GM18526 (cell line): ENCODE measurements around the gene SLC6A4.

ENCODE experiments used
- POLR2A ChIP-seq: IDR thresholded peaks from 3 replicates; pipeline ENCODE4 v1.6.1; 2011; ENCODE audit not compliant: insufficient read length; ENCODE audit errors: extremely low read depth

Gene SLC6A4

DNA sequence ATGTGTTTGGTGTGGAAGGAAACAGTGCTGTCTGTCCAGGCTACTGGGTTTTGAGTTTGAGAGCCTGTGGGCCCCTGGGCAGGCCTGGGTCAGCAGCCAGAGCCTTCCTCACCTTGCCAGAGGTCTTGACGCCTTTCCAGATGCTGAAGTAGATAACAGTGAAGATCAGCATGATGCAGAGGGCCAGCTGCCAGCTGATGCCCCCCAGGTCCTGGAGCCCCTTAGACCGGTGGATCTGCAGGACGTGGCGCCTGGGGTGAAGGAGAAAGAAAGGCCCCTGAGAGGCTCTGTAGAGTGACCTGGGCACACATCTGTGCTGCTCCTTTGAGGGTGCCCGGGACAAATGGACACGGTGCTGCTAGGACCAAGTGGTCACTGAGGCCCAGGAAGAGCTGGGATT lies 18.4 kb downstream of the SLC6A4 start:
- TF ChIP-seq POLR2A: no peak

- TF ChIP-seq POLR2A: peak; percentile 18
Measured at GRCh38 chr17:30212750-30213149, 22.7 kb downstream of the SLC6A4 start.

DNA sequence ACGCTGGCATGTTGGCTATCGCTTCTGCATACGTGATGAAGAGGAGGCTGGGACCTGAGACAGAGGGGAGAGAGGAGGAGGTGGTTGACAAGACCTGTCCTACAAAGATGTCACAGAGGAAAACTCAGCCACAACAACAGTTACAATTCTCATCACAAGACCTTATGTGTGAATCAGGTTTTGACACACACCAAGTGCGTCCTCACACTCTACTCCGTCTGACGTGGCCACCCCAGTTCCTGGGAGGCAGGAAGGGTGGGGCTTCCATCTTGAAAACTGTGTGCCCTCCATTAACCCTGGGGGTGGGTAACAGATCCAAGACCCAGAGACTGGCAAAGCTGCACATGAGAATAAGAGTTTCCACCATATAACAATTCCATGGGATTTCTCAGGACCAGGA lies 24.1 kb downstream of the SLC6A4 start:
- TF ChIP-seq POLR2A: no peak

GRCh38 chr17:30210901-30211300 lies 24.6 kb downstream of the SLC6A4 start:
- no peak for TF ChIP-seq POLR2A

DNA sequence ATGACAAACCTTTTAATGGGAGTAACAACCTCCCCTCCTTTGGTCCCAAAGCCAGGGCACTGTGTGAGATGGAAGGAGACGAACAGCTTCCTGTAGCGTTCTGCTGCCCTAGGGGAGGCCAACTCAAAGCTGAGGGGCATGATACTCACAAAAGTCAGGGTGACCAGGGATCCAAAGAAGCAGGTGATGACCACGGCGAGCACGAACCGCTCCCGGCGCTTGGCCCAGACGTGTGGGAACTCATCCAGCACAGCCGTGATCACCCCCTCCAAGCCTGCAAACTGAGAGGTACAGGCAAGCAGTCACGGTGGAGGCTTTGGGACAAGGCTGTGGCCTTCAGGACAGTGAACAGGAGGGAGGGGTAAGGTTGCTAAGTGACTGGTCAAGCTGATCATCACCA lies 25.1 kb downstream of the SLC6A4 start:
- no peak for TF ChIP-seq POLR2A

DNA sequence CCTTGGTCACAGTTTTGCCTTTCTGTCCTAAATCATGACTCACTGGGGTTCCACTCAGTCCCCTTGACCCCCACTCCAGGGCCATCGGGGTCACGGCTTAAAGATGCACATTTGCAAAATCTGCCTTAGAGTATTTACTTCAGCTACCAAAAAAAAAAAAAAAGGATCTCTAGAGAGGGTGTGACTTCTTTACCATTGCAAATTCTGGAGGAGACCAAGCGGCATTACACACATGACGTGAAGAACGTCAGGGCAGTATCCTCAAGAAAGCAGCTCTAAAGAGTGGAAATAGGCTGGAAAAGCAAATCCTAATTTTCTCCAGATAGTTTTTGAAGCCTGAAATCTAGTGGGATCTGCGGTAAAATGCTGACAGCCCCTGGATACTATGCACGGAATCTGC lies 25.6 kb downstream of the SLC6A4 start:
- TF ChIP-seq POLR2A: no peak

- no peak for TF ChIP-seq POLR2A
Measured at GRCh38 chr17:30208214-30208613, 27.3 kb downstream of the SLC6A4 start.

DNA sequence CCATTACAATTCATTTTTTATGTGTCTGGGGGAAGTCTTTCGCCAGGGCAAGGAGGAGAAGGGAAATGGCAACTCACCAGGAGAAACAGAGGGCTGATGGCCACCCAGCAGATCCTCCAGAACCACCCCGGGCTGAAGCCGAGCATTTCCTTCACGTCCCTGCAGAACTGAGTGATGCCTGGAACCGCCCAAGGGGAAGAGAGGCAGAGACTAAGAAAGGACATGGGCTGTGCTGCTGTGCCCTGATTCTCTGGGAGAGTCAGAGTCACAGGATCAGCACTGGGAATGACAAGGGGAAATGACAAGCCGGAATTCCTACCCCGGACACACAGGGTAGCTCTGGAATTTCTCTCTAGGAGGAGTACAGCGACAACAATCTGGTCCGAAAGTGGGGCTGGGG lies 27.8 kb downstream of the SLC6A4 start:
- no peak for TF ChIP-seq POLR2A

GRCh38 chr17:30203471-30203981 lies 32.0 kb downstream of the SLC6A4 start:
- TF ChIP-seq POLR2A: no peak

DNA sequence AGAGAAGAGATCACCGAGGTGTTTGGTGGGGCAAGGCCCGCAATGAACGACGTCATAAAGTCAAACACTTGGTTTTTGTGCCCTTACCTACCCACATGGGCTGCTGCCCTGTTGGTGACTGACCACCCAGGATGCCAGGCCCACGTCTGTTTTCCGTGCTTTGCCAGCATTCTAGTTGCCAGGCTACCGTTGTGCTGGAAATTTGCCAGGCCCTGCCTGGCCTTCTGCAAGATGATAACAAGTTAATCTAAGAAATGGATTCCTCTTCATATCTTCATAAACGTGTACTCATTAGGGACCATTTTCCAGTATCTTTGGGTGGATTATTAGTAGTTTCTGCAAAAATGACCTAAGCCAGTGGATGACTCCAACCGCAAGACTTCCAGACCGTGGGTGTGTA lies 35.4 kb downstream of the SLC6A4 start:
- no peak for TF ChIP-seq POLR2A

GRCh38 chr17:30199600-30199999 lies 35.9 kb downstream of the SLC6A4 start:
- no peak for TF ChIP-seq POLR2A

DNA sequence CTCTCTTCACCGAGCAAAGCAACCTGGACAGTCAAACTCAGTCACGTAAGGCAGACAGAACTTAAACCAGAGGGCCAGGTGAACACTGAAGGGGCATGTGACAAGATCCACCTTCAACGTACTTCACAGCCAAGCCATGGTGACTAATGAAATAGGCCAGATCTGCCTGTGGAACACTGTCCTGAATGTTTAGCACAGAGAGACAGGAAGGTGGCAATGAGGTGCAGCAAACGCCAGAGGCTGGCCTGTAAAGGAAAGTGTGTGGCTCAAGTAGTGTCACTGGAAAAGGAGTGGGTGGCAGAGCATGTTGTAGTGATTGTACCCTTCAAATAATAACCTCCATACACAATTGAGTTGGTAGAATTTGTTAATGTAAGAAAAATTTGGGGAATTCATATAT lies 38.1 kb downstream of the SLC6A4 start:
- no peak for TF ChIP-seq POLR2A

DNA sequence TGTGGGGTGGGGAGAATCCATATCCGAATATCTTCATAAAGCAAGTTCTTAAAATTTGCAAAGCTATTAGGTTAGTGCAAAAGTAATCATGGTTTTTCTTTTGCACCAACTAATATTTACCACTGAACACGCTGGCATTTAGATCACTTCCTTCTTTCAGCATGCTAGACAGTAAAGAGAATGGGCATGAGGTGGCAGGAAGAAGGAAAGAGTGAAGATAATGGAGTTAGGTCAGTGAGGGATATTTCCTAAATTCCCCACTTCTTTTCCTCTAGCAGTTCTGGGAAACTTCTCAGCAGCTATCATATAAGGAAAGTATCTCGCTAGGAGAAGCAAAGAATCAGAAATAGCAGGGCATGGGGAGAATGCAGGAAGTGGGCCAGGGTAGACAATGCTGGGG lies 39.0 kb downstream of the SLC6A4 start:
- TF ChIP-seq POLR2A: no peak

- TF ChIP-seq POLR2A: no peak
Measured at GRCh38 chr17:30191072-30191471, 44.4 kb downstream of the SLC6A4 start.

DNA sequence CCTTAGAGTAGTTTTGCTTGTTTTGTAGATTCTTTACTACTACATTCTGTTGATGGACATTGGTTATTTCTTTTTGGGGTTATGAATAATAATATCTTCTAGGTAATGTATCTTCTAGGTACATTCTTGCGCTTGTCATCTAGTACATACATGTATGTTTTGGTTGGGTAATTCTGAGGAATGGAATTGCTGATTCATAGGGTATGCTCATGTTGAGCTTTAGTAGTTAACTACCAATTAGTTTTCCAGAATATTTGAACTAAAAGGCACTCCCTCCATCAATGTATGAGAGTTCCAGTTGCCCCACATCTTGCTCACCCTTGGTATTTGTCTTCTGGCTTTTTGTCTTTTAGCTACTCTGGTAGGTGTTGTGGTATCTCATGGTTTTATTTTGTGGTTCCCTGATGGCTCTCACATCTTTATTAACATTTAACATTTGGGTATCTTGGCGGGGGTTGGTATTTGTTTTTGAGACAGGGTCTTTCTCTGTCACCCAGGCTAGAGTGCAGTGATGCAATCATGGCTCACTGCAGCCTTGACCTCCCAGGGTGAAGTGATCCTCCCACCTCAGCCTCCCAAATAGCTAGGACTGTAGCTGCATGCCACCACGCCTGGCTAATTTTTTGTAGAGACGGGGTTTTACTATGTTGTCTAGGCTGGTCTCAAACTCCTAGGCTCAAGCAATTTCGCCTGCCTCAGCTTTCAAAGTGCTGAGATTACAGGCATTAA lies 47.1 kb downstream of the SLC6A4 start:
- TF ChIP-seq POLR2A: no peak

DNA sequence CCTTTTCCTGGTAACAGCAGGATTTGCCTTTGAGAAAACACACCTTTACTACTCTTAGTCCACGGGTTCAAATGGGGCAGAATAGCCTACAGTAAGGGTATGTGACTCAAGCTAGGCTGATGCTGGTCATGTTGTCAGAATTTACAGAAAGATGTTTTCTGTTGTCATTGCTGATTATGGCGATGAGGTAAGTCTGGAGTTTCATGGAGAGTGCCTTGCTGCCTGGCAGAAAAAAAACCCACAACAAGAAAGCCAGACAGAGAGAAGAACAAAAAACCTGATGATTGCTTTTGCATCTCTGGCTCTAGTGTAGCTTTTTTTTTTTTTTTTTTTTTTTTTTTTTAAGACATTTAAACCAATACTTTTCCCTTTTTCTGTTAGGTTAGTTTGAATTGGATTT lies 47.9 kb downstream of the SLC6A4 start:
- TF ChIP-seq POLR2A: no peak

DNA sequence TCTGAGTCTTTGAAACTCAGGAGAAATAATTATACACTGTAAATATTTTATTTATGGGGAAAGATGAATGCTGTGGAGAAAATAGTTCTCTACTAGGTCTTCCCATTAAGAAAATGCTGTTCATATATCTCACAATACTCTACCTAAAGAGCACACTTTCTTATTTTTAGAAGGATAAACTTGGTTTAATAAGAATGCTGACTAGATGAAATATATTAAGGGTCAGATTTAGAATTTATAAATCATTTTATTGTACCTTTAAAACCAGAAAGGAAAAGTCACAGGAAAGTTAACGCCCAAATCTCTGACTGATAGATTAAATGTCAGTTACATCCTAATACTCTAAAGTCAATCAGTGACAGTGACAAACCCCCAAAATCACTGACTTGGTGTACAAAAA lies 48.7 kb downstream of the SLC6A4 start:
- TF ChIP-seq POLR2A: no peak
